ENCODE data around the gene ATP1A1. TPM values are rescaled to one million over a fixed set of nuclear protein-coding genes. Genes with fewer than 3 reads are reported as not detected.

ATP1A1 gene
- total and polyA plus RNA-seq, 2 donors (not counting 1 experiment from before 2014, with no cell fraction given): 58.9 to 107 TPM

DNA sequence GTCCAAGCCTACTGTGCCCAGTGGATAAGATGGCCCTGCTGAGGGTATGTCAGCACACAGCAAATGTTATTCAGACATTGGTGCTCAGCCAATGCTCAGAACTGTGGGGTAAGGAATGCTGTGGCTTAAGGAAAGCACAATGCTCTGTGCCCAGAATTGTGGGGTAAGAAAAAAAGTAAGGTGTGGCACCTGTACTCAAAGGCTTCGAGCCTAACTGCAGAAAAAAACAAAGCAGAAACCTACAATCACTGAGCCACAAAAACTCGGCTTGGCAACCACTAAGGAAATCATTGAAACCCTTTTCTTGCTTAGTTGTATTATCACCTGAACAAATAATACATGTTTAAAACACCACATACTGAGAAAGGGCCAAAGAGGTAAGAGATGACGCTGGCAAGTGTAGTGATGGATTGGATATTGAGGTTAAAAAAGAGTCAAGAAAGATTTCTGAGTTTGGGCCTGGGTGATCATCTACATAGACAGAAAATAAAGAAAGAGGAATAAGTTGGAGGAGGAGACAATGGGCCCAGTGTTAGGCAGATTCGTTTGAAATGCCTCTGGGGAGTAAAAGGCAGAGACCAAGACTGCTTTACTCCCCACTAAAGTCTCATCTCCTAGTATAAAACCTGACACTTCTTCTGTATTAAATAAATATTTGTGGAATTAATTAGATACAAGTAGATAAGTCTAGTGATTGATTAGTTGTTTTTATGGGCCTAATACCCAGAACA lies 25.9 kb upstream of the ATP1A1 start:
- H3K4me2 ChIP-seq (replicated peaks; ENCODE audit: low read depth, low read length, poor library complexity, severe bottlenecking): no peak overlapping the region
- Mint-ChIP-seq H3K4me3 (no peak overlapping the region), H3K27ac (no peak overlapping the region), H3K4me1 (no peaks in the 10 kb centered on the region), H3K27me3 (peaks cover 18% of the 10 kb centered on the region), H3K9me3 (ENCODE audit: insufficient read depth) (no peaks in the 10 kb centered on the region)
- H4K20me1 ChIP-seq (ENCODE audit: control insufficient read depth, insufficient read depth, low read length, poor library complexity, severe bottlenecking): no peaks in the 10 kb centered on the region
- H3K9me3 ChIP-seq (ENCODE audit: control extremely low read depth in 1 of 3, control insufficient read depth in 2 of 3, insufficient read depth in 1 of 3, low read length in 2 of 3): no peaks in the 10 kb centered on the region
- no peak overlapping the region for H3K4me3 ChIP-seq (ENCODE audit: control extremely low read depth in 1 of 5, extremely low read depth in 1 of 5, insufficient read depth in 1 of 5, low read depth in 2 of 5, low read length in 4 of 5)
- H3K27me3 ChIP-seq (replicated peaks in 1 of 4; ENCODE audit: control extremely low read depth in 1 of 4, control insufficient read depth in 3 of 4, insufficient read depth in 4 of 4, low read length in 3 of 4): peaks cover 0 to 5% (median 3%) of the 10 kb centered on the region in 4 experiments
- H3K4me1 ChIP-seq (ENCODE audit: control insufficient read depth in 2 of 2, insufficient read depth in 2 of 2, low read length in 2 of 2): no peaks in the 10 kb centered on the region
- H3K9ac ChIP-seq (ENCODE audit: low read length): no peak overlapping the region
- ChIA-PET POLR2A (no interaction called here), CTCF (interaction anchor here (1.8 kb wide), 1 partner anchor 138 kb away, joined by 7 read pairs; no protein-coding TSS in a partner anchor)
- no peaks in the 10 kb centered on the region for H3K36me3 ChIP-seq (replicated peaks in 1 of 2; ENCODE audit: control extremely low read depth in 1 of 2, control insufficient read depth in 1 of 2, extremely low read depth in 1 of 2, insufficient read depth in 2 of 2, low read length in 1 of 2)
- intact Hi-C loops (cut with micrococcal nuclease): no loop called here
- no peak for DNase-seq
- H3K27ac ChIP-seq (ENCODE audit: low read length in 2 of 2): no peak overlapping the region
- WGBS (ENCODE audit: insufficient coverage): no CpG with 5 or more reads among the region's 4 CpGs
- TF ChIP-seq, protein P1, sequence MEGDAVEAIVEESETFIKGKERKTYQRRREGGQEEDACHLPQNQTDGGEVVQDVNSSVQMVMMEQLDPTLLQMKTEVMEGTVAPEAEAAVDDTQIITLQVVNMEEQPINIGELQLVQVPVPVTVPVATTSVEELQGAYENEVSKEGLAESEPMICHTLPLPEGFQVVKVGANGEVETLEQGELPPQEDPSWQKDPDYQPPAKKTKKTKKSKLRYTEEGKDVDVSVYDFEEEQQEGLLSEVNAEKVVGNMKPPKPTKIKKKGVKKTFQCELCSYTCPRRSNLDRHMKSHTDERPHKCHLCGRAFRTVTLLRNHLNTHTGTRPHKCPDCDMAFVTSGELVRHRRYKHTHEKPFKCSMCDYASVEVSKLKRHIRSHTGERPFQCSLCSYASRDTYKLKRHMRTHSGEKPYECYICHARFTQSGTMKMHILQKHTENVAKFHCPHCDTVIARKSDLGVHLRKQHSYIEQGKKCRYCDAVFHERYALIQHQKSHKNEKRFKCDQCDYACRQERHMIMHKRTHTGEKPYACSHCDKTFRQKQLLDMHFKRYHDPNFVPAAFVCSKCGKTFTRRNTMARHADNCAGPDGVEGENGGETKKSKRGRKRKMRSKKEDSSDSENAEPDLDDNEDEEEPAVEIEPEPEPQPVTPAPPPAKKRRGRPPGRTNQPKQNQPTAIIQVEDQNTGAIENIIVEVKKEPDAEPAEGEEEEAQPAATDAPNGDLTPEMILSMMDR (IDR thresholded peaks at IDR 0.05): no peak
- no peak for TF ChIP-seq EZH2 (IDR thresholded peaks at IDR 0.05; ENCODE audit: borderline replicate concordance, insufficient read depth, low read depth, low read length, poor library complexity, severe bottlenecking)
- ATAC-seq (ENCODE audit: low read depth): no peak
- H2AFZ ChIP-seq (ENCODE audit: insufficient read depth, low read depth, low read length, poor library complexity, severe bottlenecking): no peak overlapping the region
- H3K79me2 ChIP-seq (ENCODE audit: control insufficient read depth, insufficient read depth, low read length): no peaks in the 10 kb centered on the region

DNA sequence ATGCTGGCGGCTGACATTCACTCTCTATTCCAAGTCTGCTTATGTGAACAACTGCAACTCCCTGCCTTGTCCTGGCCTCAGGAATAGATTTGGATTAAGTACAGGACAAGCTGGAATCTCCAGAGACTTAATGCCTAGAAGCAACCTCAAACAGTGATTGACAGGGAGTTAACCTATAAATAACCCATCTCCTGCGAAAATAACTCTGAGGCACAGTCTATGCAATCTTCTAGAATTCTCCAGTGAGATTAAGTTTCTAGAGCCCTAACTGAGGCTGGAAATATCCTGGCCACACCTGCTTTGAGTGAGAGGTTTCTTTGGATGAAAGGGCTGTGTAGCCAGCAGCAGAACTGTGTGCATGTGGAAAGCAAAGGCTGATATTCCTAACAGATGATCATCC lies 25.3 kb upstream of the ATP1A1 start:
- Histone ChIP-seq H3K4me3 (ENCODE audit: control extremely low read depth in 1 of 5, extremely low read depth in 1 of 5, insufficient read depth in 1 of 5, low read depth in 2 of 5, low read length in 4 of 5) (no peak overlapping the region), H3K4me1 (ENCODE audit: control insufficient read depth in 2 of 2, insufficient read depth in 2 of 2, low read length in 2 of 2) (no peaks in the 10 kb centered on the region), H3K36me3 (replicated peaks in 1 of 2; ENCODE audit: control extremely low read depth in 1 of 2, control insufficient read depth in 1 of 2, extremely low read depth in 1 of 2, insufficient read depth in 2 of 2, low read length in 1 of 2) (no peaks in the 10 kb centered on the region), H3K27ac (ENCODE audit: low read length in 2 of 2) (no peak overlapping the region), H3K27me3 (replicated peaks in 1 of 4; ENCODE audit: control extremely low read depth in 1 of 4, control insufficient read depth in 3 of 4, insufficient read depth in 4 of 4, low read length in 3 of 4) (peaks cover 0 to 5% (median 2%) of the 10 kb centered on the region in 4 experiments), H2AFZ (ENCODE audit: insufficient read depth, low read depth, low read length, poor library complexity, severe bottlenecking) (no peak overlapping the region), H3K9ac (ENCODE audit: low read length) (no peak overlapping the region), H3K9me3 (ENCODE audit: control extremely low read depth in 1 of 3, control insufficient read depth in 2 of 3, insufficient read depth in 1 of 3, low read length in 2 of 3) (no peaks in the 10 kb centered on the region), H3K4me2 (replicated peaks; ENCODE audit: low read depth, low read length, poor library complexity, severe bottlenecking) (no peak overlapping the region), H3K79me2 (ENCODE audit: control insufficient read depth, insufficient read depth, low read length) (no peaks in the 10 kb centered on the region), H4K20me1 (ENCODE audit: control insufficient read depth, insufficient read depth, low read length, poor library complexity, severe bottlenecking) (no peaks in the 10 kb centered on the region)
- no peaks in the 10 kb centered on the region for H3K4me1 Mint-ChIP-seq
- no peaks in the 10 kb centered on the region for H3K9me3 Mint-ChIP-seq (ENCODE audit: insufficient read depth)
- TF ChIP-seq EZH2 (IDR thresholded peaks at IDR 0.05; ENCODE audit: borderline replicate concordance, insufficient read depth, low read depth, low read length, poor library complexity, severe bottlenecking): no peak
- TF ChIP-seq, protein P1 (IDR thresholded peaks at IDR 0.05): no peak
- DNase-seq (no peak), ATAC-seq (ENCODE audit: low read depth) (no peak)
- no peak overlapping the region for H3K4me3 Mint-ChIP-seq
- no peak overlapping the region for H3K27ac Mint-ChIP-seq
- H3K27me3 Mint-ChIP-seq: peaks cover 17% of the 10 kb centered on the region
- POLR2A ChIA-PET: no interaction called here
- intact Hi-C loops (cut with micrococcal nuclease): no loop called here
- CTCF ChIA-PET: interaction anchor here (1.8 kb wide), 1 partner anchor 137 kb away, joined by 7 read pairs; no protein-coding TSS in a partner anchor
- WGBS (ENCODE audit: insufficient coverage): 100% methylated on average over 1 of the region's 2 CpGs
